GM10248 (cell line): ENCODE results near the gene VIPR2.
"Not testable (repeated sequence)": the region's sequence is repeated elsewhere in the genome, so short reads cannot be mapped to it uniquely, and the experiment has no call there.

ENCODE experiments used
- CTCF ChIA-PET: fragments of 300-600 bp; sonication (Branson Sonifier 250); formaldehyde crosslinking; extraction: SDS; loops from one replicate; lab custom pipeline; 2021; ENCODE audit warnings: antibody characterized with exemption; lab: Yijun Ruan, JAX
- POLR2A ChIA-PET: fragments of 350-650 bp; sonication (Branson Sonifier 250); formaldehyde crosslinking; extraction: SDS; loops from one replicate; lab custom pipeline; 2020; ENCODE audit warnings: antibody characterized with exemption; lab: Yijun Ruan, JAX
- DNase-seq: peaks from one replicate; pipeline ENCODE4 v3.0.0; 2012; ENCODE audit errors: extremely low spot score
- TF ChIP-seq, protein P1 (sequence below): IDR thresholded peaks from 2 replicates; pipeline ENCODE4 v1.5.1; 2012; ENCODE audit warnings: mild to moderate bottlenecking, low read depth; ENCODE audit errors: extremely low read depth, missing control alignments, control extremely low read depth

Gene VIPR2

DNA sequence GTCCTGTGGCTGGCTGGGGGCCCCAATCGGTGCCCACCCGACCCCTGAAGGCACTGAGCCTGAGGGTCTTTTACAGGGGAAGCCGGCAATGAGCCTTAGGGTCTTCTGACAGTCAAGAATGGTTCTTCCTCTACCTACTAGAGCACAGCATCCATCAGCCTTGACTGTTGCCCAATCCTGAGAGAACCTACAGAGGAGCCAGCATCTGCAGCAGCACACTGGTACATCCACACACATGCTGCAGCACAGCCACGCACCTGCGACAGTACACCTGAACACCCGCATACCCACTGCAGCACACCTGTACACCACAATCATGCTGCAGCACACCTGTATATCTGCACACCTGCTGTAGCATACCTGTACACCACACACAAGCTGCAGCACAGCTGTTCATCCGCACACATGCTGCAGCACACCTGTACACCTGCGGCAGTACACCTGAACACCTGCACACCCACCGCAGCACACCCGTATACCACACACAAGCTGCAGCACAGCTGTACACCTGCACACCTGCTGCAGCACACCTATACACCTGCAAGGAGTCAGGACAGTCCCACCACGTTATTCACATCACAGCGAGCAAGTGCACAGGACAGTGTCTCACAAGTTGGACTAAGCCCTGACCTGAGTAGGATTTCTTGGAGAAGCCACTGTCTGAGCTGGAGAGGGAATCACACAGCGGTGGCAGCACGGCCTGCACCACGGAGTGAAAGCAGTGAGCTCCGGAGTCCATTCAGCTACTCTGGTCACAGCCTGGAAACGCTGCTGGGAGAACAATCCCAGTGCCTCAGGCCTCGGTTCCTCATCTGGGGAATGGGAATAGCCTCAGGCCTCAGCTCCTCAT is 56.4 kb downstream of the VIPR2 start:
- CTCF ChIA-PET: no interaction called here
- POLR2A ChIA-PET: no interaction called here
- TF ChIP-seq, protein P1, sequence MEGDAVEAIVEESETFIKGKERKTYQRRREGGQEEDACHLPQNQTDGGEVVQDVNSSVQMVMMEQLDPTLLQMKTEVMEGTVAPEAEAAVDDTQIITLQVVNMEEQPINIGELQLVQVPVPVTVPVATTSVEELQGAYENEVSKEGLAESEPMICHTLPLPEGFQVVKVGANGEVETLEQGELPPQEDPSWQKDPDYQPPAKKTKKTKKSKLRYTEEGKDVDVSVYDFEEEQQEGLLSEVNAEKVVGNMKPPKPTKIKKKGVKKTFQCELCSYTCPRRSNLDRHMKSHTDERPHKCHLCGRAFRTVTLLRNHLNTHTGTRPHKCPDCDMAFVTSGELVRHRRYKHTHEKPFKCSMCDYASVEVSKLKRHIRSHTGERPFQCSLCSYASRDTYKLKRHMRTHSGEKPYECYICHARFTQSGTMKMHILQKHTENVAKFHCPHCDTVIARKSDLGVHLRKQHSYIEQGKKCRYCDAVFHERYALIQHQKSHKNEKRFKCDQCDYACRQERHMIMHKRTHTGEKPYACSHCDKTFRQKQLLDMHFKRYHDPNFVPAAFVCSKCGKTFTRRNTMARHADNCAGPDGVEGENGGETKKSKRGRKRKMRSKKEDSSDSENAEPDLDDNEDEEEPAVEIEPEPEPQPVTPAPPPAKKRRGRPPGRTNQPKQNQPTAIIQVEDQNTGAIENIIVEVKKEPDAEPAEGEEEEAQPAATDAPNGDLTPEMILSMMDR: no peak
- DNase-seq: no peak

DNA sequence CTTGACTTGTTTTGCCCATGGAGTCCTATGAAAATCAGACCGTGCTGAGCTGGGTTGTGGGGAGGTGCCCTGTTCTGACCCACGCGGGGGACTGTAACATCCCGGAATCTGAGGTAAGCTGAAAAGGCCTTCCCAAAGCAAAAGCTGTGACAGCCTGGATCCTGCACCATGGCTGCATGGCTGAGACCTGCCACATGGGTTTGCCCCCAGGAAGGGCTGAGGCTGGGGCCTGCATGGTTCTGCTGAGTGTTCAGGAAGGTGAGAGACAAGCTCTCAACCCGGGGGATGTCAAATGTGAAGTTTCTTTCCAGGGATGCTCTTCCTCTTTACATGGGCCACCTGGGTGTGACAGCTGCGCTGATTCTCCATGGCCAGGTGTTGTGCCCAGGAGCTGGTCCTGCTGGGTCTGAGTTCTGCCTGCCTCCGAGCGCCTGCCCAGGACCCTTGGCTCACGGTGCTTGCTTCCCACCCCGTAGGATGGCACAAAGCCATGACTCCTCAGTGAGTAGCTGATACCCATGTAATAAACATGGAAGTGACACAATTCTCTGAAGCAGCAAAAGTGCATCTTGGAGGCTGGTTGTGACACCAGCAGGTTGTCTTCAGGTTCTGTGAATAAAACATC is 58.3 kb downstream of the VIPR2 start:
- CTCF ChIA-PET: interaction anchor here (0.9 kb wide), 1 partner anchor 10 kb away, joined by 3 read pairs; no protein-coding TSS in a partner anchor
- no peak for DNase-seq
- TF ChIP-seq, protein P1: no peak
- POLR2A ChIA-PET: no interaction called here

- POLR2A ChIA-PET: no interaction called here
- CTCF ChIA-PET: no interaction called here
- DNase-seq: no peak
- TF ChIP-seq, protein P1: no peak
Observed at GRCh38 chr7:159084069-159084801, 60.4 kb downstream of the VIPR2 start.

- TF ChIP-seq, protein P1: no peak
- ChIA-PET POLR2A (no interaction called here), CTCF (no interaction called here)
- DNase-seq: no peak
Observed at GRCh38 chr7:159083698-159084068, 61.0 kb downstream of the VIPR2 start.

GRCh38 chr7:159083001-159083697 is 61.5 kb downstream of the VIPR2 start:
- TF ChIP-seq, protein P1: no peak
- DNase-seq: no peak
- ChIA-PET CTCF (no interaction called here), POLR2A (no interaction called here)

DNA sequence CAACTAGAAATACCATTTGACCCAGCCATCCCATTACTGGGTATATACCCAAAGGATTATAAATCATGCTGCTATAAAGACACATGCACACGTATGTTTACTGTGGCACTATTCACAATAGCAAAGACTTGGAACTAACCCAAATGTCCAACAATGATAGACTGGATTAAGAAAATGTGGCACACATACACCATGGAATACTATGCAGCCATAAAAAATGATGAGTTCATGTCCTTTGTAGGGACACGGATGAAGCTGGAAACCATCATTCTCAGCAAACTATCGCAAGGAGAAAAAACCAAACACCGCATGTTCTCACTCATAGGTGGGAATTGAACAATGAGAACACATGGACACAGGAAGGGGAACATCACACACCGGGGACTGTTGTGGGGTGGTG is 62.6 kb downstream of the VIPR2 start:
- CTCF ChIA-PET, DNase-seq, POLR2A ChIA-PET: not testable (repeated sequence)
